Fibroblast of upper back skin (primary cell): Measurements from ENCODE around the gene TTF2.

Experiments used
- DNase-seq: peaks from one replicate; pipeline ENCODE4 v3.0.0-alpha.2; 2013

Gene TTF2

DNA sequence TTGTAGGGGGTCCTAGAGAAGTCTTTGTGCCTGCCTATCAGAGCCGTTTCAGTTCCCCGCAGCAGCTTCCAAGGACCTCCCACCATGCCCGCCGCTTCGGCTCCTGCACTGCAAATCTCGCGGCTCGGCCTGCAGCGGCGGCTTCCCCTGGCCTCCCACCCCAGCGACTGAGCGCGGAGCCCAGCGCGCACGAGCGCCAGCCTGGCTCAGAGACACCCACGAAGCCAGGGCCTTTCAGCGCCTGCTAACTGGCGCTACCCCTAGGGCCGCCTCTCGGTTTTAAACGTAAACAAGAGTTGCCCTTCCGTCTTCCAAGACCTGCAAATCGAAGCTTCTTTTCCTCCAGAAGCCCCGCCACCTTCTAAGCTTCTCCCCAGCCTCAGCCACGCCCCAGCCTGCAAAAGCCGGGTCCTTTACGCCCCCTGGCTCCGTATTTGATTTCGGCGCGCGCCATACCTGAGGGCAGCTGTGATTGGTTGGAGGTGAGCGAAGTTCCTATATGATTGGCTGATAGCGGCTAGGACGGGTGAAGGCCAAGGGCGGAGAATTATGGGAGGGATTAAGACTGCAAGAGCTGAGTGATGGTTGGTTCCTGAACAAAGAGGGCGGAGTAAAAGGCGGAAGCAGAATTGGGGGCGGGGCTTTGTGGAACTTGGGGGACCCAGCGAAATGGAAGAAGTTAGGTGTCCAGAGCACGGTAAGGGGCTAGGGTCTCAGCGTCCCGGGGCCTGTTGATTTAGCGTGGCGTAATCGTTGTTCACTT, at the start of gene TTF2:
TSS of gene TTF2 (plus strand) at position 649 of the 763 bp plus-strand sequence. CDS start at position 670, 21 bp downstream.
- DNase-seq: peak; percentile 98

DNA sequence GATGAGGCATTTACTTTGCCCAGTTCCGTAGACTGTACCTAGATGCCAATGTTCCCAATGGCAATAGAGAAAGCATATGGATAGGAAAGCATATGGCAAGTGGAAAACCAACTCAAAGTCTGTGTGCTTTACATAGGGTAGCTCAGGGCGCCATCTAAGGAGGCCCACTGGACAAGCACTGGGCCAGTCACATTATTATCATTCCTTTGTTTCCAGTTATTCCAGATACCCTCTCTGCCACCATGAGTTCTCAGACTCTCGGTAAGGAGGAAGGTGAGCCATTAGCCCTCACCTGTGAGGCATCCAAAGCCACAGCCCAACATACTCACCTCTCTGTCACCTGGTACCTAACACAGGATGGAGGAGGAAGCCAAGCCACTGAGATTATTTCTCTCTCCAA, 48.8 kb upstream of the TTF2 start:
- DNase-seq: no peak

DNA sequence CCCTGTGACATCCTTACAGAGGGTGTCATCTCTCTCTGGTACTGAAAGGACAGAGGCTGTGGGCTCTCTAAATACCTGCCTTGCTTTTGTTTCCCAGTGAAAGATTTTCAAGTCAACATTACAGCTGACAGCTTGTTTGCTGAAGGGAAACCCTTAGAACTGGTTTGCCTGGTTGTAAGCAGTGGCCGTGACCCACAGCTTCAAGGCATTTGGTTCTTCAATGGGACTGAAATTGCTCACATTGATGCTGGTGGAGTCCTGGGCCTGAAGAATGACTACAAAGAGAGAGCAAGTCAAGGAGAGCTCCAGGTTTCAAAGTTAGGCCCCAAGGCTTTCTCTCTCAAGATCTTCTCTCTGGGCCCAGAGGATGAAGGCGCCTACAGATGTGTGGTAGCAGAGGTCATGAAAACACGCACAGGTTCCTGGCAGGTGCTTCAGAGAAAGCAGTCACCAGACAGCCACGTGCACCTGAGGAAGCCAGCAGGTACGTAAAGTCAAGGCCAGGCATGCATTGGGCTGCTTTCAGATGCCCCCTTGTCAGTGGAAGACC, 46.7 kb upstream of the TTF2 start:
- no peak for DNase-seq

DNA sequence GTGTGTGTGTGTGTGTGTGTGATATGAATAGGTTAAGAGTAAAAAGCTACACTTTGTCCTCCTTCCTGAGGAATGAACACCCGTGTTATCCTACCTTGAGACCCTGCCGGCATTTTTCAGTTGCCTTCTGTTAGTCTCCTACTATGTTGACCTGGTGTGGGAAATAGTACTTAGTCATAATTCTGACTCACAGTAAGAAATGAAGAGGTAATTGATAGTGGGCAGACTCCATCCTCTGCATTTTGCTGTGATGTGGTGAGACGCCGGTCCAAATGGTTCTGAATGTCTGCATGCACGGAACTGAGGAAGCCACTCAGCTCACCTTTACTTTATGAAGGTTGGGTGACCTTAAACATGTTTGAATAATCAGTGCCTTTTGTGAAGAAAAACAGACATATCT, 45.9 kb upstream of the TTF2 start:
- peak; percentile 44 for DNase-seq

DNA sequence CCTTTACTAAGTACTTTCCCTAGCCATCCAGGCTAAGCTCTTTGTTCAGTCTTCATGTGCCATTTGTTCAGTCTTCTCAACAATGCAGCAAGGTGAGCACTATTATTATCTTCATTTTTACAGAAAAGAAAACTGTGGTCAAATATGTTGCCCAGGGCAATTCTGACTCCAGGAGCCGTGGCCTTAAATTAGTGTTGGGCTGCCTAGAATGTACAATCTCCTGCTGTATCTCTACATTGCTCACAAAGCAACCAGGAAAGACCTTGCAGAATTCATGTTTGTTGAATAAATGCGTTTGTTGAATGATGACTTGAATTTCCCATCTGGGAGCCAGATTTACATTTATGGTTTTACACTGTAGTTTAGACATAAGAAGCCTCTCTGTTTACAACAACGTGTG, 44.4 kb upstream of the TTF2 start:
- DNase-seq: no peak

DNA sequence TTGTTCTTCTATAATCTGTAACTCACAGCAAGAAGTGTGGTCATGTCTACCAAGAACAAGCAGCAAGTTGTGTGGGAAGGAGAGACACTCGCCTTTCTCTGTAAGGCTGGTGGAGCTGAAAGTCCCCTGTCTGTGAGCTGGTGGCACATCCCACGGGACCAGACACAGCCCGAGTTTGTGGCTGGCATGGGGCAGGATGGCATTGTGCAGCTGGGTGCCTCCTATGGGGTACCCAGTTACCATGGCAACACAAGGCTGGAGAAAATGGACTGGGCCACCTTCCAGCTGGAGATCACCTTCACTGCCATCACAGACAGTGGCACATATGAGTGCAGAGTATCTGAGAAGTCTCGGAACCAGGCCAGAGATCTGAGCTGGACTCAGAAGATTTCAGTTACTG, 43.1 kb upstream of the TTF2 start:
- no peak for DNase-seq

DNA sequence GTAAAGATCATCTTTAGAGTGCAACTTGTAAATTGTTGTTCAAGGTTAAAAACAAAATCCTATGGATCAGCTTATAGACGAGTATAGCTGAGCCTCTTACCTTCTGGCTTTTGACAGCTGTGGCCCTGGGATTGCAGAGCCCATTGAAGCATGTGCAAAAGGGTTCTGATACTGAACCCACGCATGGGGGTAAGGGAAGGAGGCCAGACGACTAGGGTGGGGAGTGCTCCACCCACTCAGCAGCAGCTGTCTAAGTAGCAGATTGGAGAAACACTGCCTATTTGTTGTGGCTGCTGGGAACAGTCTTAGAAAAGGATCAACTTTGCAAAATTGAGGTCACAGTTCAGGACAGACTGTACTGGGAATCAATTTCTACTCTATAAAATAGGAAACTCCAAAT, 42.5 kb upstream of the TTF2 start:
- no peak for DNase-seq

DNA sequence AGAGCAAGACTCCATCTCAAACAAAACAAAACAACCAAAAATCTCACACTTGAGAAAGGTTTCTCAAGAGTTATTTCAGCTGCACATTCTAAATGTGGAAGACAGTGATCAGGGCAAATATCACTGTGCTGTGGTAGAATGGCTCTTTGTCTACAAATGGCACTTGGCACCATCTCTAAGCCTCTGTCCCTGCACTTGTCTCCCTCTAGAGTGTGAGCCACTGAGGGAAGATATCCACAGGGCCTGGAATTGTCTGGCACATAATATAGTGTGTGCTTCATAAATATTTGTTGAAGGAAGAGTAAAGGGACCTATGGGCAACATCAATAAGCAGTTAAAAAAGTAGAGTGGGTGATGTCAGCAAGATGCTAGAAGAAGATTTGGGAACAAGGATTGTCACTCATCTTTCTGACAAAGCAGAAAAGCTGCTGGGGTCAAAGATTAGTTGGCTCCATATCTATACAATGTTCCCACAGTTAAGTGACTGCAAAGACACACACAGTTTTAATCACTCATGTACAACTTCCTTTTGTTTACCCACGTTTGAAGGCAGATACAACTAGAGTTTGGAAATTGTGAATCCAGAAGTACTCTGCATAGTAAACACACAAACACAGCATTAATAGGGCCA, 39.5 kb upstream of the TTF2 start:
- no peak for DNase-seq

DNA sequence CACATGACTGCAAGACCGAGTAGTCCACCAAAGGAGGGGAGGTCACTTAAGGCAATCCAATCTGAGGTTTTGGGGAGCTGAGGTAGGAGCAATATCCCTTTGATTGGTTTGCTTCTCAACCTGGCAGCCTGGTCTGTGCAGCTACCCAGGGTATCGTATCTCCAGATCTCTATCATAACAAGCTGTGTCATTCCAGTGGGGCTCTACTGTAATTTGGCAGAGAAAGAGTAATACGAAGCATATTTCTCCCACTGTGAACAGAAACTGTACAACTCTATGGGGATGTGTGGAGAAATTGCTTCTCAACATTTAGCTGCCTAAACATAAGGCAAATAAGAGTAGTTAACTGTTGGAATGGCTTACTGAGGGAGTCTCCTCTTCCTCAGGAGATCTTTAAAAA, 38.0 kb upstream of the TTF2 start:
- no peak for DNase-seq

DNA sequence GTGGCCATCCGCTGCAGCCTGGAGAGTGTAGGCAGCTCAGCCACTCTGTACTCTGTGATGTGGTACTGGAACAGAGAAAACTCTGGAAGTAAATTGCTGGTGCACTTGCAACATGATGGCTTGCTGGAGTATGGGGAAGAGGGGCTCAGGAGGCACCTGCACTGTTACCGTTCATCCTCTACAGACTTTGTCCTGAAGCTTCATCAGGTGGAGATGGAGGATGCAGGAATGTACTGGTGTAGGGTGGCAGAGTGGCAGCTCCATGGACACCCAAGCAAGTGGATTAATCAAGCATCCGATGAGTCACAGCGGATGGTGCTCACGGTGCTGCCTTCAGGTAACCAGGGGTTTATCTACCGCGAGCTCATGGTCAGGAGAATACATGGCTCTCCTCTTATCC, 34.6 kb upstream of the TTF2 start:
- DNase-seq: no peak

DNA sequence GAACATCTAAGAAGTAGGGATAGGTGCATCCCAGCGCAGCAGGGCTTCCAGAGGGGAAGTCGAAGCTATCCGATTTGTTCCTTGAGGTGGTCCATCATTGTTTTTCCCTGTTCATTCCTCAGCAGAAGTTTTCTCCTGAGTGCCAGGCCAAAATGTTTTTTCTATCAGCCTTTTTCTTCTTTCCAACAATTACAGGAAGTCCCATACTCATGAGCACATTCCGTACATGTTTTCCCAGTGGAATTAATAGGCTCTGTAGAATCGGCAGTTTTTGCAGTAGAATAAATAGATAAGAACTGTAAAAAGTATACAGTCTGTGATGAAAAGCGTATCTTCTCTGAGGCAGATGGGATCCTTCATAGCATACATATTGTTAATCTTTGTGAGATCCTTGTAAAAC, 33.8 kb upstream of the TTF2 start:
- peak; percentile 49 for DNase-seq

DNA sequence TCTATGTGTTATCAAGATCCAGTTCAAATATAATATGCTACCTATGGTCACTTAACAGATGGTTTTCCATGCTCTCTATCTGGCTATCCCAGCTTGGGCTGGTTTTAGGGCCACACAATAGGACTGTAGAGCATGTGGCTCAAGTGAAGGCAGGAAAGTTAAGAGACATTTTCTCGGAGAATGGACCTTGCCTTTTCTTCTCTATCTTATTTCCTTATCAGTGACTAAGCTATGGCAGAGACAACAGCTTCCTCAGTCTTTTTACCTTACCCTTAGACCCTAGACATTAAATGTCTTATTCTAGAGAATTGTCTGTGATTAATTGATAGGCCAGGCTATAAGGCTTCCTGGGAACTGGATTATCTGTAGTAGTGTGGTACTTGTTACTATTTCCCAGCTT, 30.4 kb upstream of the TTF2 start:
- no peak for DNase-seq

DNA sequence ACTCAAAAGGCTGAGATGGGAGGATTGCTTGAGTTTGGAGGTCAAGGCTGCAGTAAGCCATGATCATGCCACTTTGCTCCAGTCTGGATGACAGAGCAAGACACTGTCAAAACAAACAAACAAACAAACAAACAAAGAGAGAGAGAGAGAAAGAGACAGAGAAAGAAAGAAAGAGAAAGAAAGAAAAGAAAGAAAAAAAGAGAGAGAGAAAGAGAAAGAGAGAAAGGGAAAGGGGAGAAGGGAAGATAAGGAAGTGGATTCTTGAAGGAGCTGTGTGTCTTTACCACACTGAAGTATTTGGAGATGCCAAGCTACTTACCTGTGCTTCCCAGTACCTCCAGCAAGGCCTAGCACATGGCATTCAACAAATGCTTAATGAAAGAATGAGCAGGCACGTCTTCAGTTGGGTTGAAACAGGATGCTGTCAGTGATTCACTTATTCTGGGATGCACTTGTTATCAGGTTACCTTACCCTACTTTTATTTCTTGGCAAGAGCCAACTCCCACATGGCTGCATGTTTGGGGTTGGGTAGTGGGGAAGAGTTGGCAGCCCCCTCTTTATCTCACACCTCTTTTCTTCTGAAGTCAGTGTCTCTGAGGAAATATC, 29.8 kb upstream of the TTF2 start:
- no peak for DNase-seq

DNA sequence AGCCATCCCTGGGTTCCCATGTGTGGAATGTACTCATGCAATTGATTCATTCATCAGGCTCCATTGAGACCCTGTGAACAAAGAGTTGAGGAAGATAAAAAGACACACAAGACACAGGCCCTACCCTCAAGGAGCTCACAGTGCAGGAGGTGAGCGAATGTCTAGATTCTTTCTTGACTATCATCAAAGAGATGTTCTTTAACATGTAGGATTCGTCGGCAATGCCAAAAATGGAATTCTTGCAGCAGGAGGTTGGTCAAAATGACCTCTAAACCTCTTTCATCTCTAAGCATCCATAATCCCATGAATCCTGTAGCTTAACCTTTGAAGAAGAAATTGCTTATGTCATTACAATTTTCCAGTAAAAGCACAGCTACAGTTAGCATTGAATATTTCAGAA, 27.9 kb upstream of the TTF2 start:
- DNase-seq: no peak

DNA sequence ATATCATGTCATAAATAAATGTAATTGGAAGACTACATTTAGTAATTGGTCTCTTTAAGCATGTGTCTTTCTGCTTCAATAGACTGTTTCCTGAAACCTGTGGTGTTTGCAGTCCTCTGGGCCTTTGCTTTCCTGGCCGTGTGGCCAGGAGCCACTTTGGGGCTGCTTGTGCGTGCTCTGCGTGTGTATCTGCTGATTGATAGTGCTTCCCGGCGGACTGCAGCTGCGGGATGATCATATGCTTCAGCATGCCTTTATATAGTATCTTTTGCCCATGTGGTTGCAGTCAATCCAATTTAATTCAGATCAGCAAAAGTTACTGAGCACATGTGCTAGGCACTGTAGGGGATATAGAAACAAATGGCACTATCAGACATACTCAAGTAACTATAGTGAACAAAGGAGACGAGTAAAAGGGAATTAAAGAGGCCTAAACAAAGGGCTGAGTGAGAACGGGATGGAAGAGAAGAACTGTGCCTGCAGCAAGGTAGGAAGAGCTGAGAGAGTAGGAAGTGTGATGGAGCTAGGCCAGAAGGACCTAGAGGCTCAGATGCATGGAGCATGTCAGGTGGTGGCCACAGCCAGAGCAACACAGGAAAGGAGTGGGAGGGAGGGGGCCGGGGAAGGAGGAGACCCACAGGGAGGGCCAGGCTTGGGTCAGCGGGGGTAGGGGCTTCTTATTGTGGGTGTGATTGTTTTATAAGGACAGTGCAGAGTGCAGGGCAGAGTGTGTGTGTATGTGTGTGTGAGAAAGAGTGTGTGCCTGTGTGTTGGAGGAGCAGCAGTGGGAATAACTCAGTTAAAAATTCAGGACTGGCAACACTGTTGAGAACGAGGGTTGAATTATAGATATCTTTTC, 27.2 kb upstream of the TTF2 start:
- no peak for DNase-seq

DNA sequence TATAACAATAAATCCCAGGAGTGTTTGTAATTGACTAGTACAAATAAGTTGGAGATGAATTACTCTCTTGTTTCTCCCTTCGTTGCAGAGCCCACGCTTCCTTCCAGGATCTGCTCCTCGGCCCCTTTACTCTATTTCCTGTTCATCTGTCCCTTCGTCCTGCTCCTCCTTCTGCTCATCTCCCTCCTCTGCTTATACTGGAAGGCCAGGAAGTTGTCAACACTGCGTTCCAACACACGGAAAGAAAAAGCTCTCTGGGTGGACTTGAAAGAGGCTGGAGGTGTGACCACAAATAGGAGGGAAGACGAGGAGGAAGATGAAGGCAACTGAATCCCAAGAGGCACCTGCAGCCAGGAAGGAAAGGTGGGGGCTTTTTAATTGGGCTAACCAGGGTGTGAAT, 26.4 kb upstream of the TTF2 start:
- DNase-seq: no peak

DNA sequence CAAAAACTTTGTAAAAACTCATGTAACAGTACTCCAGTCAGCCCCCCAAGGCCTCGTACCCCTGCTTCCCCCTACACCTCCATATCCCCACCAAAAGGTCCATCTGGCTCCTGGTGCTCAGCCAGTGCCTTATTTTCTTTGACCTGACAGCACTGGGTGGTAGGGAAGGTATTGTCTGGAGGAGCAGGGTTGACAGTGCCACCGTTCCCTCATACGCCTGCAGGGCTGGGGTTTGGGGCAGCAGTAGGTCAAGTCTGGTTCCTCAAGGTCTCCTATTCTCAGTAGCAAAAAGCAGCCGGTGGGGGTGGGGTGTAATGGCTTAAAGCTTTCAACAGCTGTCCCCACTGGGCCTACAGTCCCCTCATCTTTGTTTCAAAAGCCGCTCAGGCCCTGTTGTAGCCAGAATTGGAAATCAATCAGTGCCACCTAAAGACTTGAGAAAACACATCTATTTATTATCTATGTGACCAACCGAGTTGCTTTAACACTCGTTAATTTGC, 25.3 kb upstream of the TTF2 start:
- DNase-seq: no peak

DNA sequence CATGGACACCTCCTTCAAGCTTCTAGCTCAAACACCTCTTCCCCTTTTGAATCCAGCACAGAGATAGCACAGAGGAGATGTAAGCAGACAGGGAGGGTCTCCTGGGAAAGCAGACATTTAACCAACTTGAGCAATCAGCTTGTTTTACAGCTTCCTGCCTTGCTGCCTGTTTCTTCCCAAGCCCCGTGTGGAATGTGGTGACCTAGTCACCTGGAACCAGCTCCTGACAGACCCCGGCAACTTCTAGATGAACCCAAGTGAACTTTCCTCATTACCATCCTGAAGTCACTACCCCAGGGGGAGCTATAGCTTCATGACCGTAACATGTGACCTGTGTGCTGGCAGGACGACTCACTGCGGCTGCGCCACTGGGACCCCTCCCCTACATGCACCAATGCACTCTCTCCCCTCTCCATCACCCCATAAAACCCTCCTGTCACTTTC, 24.1 kb upstream of the TTF2 start:
- DNase-seq: peak; percentile 36

DNA sequence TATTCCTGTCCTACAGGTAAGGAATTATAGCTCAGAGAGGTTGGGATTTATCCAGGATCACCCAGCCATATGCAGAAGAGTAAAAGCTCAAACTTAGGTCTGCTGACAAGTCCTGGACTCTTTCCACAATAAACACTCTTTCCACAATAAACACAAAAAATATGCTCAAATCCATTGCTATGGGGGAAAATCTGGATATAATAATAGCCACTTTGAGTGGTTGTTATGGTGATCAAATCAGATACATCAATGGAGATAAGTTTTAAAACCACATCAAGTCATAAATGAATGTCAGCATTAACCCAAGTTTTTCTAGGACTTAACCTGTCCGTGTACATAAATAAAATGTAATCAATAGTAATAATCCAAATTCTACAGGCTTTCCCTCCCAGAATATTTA, 22.3 kb upstream of the TTF2 start:
- DNase-seq: no peak

DNA sequence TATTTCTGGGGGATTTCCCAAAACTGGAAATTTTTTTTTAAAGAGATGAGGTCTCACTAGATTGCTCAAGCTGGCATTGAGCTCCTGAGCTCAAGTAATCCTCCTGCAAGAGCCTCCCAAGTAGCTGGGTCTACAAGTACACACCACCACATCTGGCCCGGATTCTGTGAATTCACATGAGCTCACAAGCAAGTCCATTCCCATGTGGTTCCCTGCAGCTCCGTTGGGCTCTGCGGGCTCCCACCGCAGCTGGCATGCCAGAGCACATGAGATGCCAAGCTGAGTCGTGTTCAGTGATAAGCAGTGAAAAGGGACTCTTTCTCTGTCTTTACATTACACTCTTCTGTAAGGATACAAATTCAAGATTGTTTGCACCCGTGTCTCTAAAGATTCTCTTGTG, 21.9 kb upstream of the TTF2 start:
- DNase-seq: no peak

DNA sequence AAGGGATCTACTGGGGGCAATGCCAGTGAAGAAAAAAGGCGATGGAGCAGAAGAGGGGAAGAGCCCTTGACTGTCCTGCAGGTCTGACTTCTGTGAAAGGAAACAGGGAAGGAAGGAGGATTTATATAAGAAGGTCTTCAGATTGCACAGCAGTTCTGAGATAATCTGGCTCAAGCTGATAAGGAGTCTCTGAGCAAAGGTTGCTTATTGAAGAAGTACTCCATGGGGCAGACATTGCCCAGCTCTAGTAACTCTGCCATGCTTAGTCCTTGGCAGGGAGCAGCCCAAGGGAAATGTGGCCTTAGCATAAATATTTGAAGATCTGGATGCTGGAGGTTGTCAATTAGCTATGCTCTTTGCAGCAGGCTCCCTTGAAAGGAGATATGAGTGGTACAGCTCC, 15.9 kb upstream of the TTF2 start:
- DNase-seq: no peak

DNA sequence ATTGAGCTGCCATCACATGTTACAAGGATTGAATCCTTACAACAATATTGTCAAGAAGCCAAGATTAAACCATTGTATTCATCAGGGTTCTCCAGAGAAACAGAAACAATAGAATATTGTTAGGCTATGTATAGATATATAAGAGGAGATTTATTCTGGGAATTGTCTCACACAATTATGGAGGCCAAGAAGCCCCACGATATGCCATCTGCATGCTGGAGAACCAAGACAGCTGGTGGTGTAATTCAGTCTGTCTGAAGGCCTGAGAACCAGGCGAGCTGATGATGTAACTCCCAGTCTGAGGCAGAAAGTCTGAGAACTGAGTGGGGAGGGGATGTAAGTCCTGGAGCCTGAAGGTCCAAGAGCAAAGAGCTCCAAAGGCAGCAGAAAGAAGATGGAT, 14.5 kb upstream of the TTF2 start:
- DNase-seq: peak; percentile 65

DNA sequence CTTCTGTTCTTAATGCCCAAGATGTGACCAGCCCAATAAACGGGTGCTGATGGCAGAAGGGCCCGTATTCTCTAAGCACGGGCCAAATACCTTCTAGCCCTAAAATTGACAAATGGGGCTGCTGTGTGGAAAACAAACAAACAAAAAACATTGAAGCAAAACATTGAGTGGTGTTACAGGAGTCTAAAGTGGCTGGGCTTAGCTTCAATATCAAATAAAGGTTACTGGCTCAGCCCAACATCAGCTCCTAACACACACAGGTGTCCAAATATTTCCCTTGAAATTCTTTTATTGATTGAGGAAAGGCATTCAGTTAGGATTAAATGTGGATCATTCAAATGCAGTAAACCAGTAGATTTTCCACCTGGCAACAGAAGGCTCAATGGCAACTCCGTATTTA, 13.3 kb upstream of the TTF2 start:
- DNase-seq: no peak
